Thyroid gland (tissue), 4 donors: ENCODE measurements around the gene STAT1. TPM values are rescaled to one million over a fixed set of nuclear protein-coding genes. Genes with fewer than 3 reads are reported as not detected.
"Not testable (repeated sequence)": the region's sequence is repeated elsewhere in the genome, so short reads cannot be mapped to it uniquely, and the experiment has no call there.

Source experiments
- DNase-seq, 2 donors: peaks; one replicate each; pipeline ENCODE4 v3.0.0-alpha.2; 2019
- H3K27ac ChIP-seq, 3 donors: fragments of 200-600 bp; sonication (generic); 1 replicate in 2 of 3; 2 replicates in 1 of 3; pipeline ENCODE4 v1.5.1; 2016 to 2019; ENCODE audit warnings: mild to moderate bottlenecking in 1 of 3, moderate library complexity in 1 of 3
- H3K27me3 ChIP-seq: fragments of 200-600 bp; sonication (generic); one replicate; pipeline ENCODE4 v1.5.1; 2019
- H3K36me3 ChIP-seq, 2 donors: fragments of 200-600 bp; sonication (generic); one replicate each; pipeline ENCODE4 v1.5.1; 2016 to 2019
- H3K4me1 ChIP-seq, 2 donors: fragments of 200-600 bp; sonication (generic); one replicate each; pipeline ENCODE4 v1.5.1; 2017 to 2019
- H3K4me3 ChIP-seq, 3 donors: fragments of 200-600 bp; sonication (generic); replicated peaks in 1 of 3; 1 replicate in 2 of 3; 2 replicates in 1 of 3; pipeline ENCODE4 v1.5.1; 2016; ENCODE audit warnings: mild to moderate bottlenecking in 1 of 3
- H3K9me3 ChIP-seq: fragments of 200-600 bp; sonication (generic); one replicate; pipeline ENCODE4 v1.5.1; 2017
- POLR2A ChIP-seq, 2 donors: fragments of 450-650 bp; IDR thresholded peaks; one replicate each; pipeline ENCODE4 v1.6.1; 2017; ENCODE audit warnings: antibody characterized with exemption in 2 of 2, mild to moderate bottlenecking in 2 of 2, moderate library complexity in 1 of 2
- WGBS, 2 donors: methylation state at CpG; one replicate each; pipeline ENCODE4 v1.1.5; 2017; 5-methylcytosine and 5-hydroxymethylcytosine counted together
- intact Hi-C: fragments of 100-400 bp; cut with DNase I; formaldehyde crosslinking; loops from one replicate; pipeline ENCODE4 v1.15.1; 2023
- total RNA-seq, 4 donors: library from RNA; depleted of rRNA; stranded (reverse); fragments of >200 nt; gene quantifications; one replicate each; pipeline ENCODE4 v1.2.3, GENCODE V29; 2016
- TF ChIP-seq, protein P1 (sequence below), 6 experiments: fragments of 200-600 bp in 3 of 6; fragments of 450-650 bp in 3 of 6; sonication (generic) in 3 of 6; IDR thresholded peaks; one replicate each; pipeline ENCODE4 v1.5.1; 2016 to 2019; ENCODE audit warnings: antibody characterized with exemption in 6 of 6, mild to moderate bottlenecking in 2 of 6, inconsistent platforms in 1 of 6, moderate library complexity in 1 of 6

Gene STAT1
- total RNA-seq, 4 donors from 2014 or later, result 38.0 to 87.7 (median 61.3) TPM

DNA sequence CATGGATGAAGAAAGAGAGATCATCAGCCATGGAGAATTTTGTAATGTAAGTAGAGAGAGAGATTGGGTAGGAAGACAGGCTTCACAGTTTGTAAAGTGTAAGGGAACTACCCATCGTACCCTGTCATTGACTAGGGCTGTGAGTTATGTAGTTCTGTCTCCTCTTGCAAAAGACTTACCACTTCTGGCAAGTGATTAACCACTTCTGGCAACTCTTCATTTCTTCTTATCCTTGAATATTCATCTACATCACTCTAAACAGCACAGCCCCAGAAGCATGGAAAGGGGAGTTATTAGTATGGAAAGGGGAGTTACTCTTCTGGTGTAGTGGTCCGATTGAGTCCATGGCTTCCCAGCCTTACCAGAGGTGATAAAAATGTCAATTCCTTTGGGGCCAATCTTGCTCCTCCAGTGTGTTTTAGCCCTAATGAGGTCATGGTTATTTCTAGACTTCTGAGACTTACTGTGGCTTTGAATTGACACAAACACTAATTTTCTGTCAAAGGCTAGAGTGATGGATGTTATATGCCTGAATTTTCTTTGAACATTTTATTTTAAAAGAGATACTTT is 52.0 kb downstream of the STAT1 start:
- H3K4me3 ChIP-seq, result no peak overlapping the region
- WGBS, 2 donors, result 83% methylated on average over 2 of the region's 2 CpGs
- H3K27ac ChIP-seq, result peak overlapping the region in 1 of 3 donors; percentile 1
- TF ChIP-seq, protein P1, sequence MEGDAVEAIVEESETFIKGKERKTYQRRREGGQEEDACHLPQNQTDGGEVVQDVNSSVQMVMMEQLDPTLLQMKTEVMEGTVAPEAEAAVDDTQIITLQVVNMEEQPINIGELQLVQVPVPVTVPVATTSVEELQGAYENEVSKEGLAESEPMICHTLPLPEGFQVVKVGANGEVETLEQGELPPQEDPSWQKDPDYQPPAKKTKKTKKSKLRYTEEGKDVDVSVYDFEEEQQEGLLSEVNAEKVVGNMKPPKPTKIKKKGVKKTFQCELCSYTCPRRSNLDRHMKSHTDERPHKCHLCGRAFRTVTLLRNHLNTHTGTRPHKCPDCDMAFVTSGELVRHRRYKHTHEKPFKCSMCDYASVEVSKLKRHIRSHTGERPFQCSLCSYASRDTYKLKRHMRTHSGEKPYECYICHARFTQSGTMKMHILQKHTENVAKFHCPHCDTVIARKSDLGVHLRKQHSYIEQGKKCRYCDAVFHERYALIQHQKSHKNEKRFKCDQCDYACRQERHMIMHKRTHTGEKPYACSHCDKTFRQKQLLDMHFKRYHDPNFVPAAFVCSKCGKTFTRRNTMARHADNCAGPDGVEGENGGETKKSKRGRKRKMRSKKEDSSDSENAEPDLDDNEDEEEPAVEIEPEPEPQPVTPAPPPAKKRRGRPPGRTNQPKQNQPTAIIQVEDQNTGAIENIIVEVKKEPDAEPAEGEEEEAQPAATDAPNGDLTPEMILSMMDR (IDR thresholded peaks at IDR 0.05), result no peak
- no peak for TF ChIP-seq POLR2A (IDR thresholded peaks at IDR 0.05)
- DNase-seq, result no peak
- H3K9me3 ChIP-seq, result no peaks in the 10 kb centered on the region
- H3K27me3 ChIP-seq, result no peaks in the 10 kb centered on the region
- H3K4me1 ChIP-seq, result peaks cover 0 to 6% of the 10 kb centered on the region in 2 donors
- H3K36me3 ChIP-seq, result peaks cover 6 to 8% of the 10 kb centered on the region in 2 donors
- intact Hi-C loops, result no loop called here

DNA sequence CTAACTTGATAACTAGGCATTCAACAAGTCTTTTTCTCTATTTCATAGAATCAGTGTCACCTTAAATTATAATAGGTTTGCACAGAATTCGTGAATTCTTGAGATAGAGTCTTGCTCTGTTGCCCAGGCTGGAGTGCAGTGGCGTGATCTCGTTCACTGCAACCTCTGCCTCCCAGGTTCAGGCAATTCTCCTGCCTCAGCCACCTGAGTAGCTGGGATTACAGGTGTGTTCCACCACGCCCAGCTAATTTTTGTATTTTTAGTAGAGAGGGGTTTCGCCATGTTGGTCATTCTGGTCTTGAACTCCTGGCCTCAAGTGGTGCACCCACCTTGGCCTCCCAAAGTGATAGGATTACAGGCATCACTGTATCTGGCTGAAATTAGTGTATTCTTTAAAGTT is 52.9 kb downstream of the STAT1 start:
- H3K9me3 ChIP-seq, H3K4me1 ChIP-seq, H3K27ac ChIP-seq, H3K27me3 ChIP-seq, H3K36me3 ChIP-seq, intact Hi-C loops, DNase-seq, H3K4me3 ChIP-seq: not testable (repeated sequence)
- 97% methylated on average over 5 of the region's 5 CpGs for WGBS, 2 donors

- Histone ChIP-seq H3K9me3 (no peaks in the 10 kb centered on the region), H3K4me1 (peaks cover 0 to 6% of the 10 kb centered on the region in 2 donors), H3K27me3 (no peaks in the 10 kb centered on the region), H3K36me3 (peaks cover 5 to 6% of the 10 kb centered on the region in 2 donors), H3K4me3 (no peak overlapping the region), H3K27ac (no peak overlapping the region)
- intact Hi-C loops, result loop anchor here (10.0 kb wide), 1 partner anchor 85 kb away; no protein-coding TSS in a partner anchor
- 87 to 91% methylated on average over 5 of the region's 5 CpGs for WGBS, 2 donors
- TF ChIP-seq, protein P1 (IDR thresholded peaks at IDR 0.05), result no peak
- TF ChIP-seq POLR2A (IDR thresholded peaks at IDR 0.05), result no peak
- no peak for DNase-seq
These were observed 53.8 kb downstream of the STAT1 start for GRCh38 chr2:190959911-190960788.

- TF ChIP-seq, protein P1 (IDR thresholded peaks at IDR 0.05), result no peak
- TF ChIP-seq POLR2A (IDR thresholded peaks at IDR 0.05), result no peak
- H3K27ac ChIP-seq, result no peak overlapping the region
- WGBS, 2 donors, result 32 to 36% methylated on average over 4 of the region's 4 CpGs
- no peaks in the 10 kb centered on the region for H3K27me3 ChIP-seq
- no peaks in the 10 kb centered on the region for H3K9me3 ChIP-seq
- H3K4me3 ChIP-seq, result no peak overlapping the region
- H3K4me1 ChIP-seq, result peaks cover 13% of the 10 kb centered on the region in 2 donors
- intact Hi-C loops, result loop anchor here (10.0 kb wide), 1 partner anchor 78 kb away; no protein-coding TSS in a partner anchor
- peak; percentile 25 to 37 for DNase-seq
- no peaks in the 10 kb centered on the region for H3K36me3 ChIP-seq
These were observed 60.7 kb downstream of the STAT1 start for GRCh38 chr2:190953257-190953656.

DNA sequence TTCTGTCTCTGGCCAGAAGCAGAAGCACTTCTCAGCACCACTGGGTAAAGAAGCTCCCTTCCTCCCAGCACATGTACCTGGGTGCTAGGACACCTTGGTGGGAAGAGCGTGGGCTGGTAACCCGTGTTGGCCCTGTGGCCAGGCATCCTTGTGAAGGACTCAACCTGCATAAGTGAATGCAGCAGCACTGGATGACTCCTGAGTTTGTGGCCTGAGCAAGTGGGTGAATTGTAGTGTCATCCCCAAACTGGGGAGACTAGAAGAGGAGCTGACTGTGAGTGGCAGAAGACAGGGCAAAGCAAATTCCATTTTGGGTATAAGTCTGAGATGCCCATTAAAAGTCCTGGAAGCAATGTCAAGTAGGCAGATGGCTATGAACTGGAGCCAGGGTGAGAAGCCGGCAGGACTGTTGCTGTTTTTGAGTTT is 63.4 kb downstream of the STAT1 start:
- Histone ChIP-seq H3K4me1 (peaks cover 33 to 37% of the 10 kb centered on the region in 2 donors), H3K27ac (no peak overlapping the region), H3K9me3 (no peaks in the 10 kb centered on the region), H3K4me3 (no peak overlapping the region), H3K36me3 (no peaks in the 10 kb centered on the region), H3K27me3 (no peaks in the 10 kb centered on the region)
- no peak for TF ChIP-seq POLR2A (IDR thresholded peaks at IDR 0.05)
- TF ChIP-seq, protein P1 (IDR thresholded peaks at IDR 0.05), result no peak
- WGBS, 2 donors, result 70 to 77% methylated on average over 3 of the region's 3 CpGs
- no peak for DNase-seq
- intact Hi-C loops, result loop anchor here (10.0 kb wide), 1 partner anchor 76 kb away; no protein-coding TSS in a partner anchor
